ENCODE measurements around the gene GPR160.

The GPR160 gene

DNA sequence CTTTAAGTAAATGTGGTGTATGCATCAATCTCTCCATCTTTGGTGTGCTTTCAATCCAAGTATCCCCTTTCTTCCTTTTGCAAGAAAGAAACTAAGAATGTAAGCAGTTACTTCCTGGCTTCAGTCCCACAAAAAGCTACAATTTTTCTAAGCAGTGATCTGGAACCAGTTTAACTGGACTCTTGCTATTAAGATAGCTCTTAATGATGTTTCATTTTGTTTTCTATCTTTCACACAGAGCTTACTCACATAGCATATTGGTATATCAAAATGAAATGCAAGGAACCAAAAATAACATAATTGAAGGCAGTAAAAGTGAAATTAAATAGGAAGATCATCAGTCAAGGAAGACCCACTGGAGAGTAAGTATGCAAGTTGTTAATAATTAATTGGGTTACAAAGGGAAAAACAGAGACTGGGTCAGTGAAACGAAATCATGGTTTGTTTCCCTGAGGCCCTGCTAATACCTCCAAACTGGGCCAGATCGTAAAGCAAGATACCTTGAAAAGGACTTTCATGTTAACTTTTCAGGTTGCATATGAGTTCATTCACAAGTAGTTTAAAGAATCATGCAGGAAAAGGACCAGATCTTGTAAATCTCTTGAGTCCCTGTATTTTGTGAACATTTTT, 41.9 kb downstream of the GPR160 start:
- no peaks in the 10 kb centered on the region for H3K36me3 ChIP-seq (ENCODE audit: control insufficient read depth, insufficient read depth, low read length)
- no peak overlapping the region for H3K4me3 ChIP-seq (ENCODE audit: low read length)
- H3K4me1 ChIP-seq (ENCODE audit: control insufficient read depth, insufficient read depth, low read length) = no peaks in the 10 kb centered on the region
- no peaks in the 10 kb centered on the region for H3K27me3 ChIP-seq (ENCODE audit: control insufficient read depth, insufficient read depth, low read length)
- H3K9ac ChIP-seq (ENCODE audit: low read length) = no peak overlapping the region
- H3K9me3 ChIP-seq (ENCODE audit: control insufficient read depth, low read length) = no peaks in the 10 kb centered on the region

DNA sequence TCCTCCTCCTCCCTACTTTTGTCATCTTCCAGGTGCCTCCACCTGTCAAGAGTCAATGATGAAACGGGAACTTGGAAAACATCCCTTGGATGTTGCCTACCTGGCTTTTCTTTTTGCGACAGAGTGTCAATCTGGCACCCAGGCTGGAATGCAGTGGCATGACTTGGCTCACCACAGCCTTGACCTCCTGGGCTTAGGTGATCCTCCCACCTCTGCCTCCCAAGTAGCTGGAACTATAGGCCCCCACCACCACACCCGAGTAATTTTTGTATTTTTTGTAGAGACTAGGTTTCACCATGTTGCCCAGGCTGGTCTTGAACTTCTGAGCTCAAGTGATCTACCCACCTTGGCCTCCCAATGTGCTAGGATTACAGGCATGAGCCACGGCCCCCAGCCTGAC, 42.8 kb downstream of the GPR160 start:
- no peak overlapping the region for H3K9ac ChIP-seq (ENCODE audit: low read length)
- H3K27me3 ChIP-seq (ENCODE audit: control insufficient read depth, insufficient read depth, low read length) = no peaks in the 10 kb centered on the region
- no peaks in the 10 kb centered on the region for H3K9me3 ChIP-seq (ENCODE audit: control insufficient read depth, low read length)
- H3K4me1 ChIP-seq (ENCODE audit: control insufficient read depth, insufficient read depth, low read length) = no peaks in the 10 kb centered on the region
- H3K36me3 ChIP-seq (ENCODE audit: control insufficient read depth, insufficient read depth, low read length) = no peaks in the 10 kb centered on the region
- no peak overlapping the region for H3K4me3 ChIP-seq (ENCODE audit: low read length)

DNA sequence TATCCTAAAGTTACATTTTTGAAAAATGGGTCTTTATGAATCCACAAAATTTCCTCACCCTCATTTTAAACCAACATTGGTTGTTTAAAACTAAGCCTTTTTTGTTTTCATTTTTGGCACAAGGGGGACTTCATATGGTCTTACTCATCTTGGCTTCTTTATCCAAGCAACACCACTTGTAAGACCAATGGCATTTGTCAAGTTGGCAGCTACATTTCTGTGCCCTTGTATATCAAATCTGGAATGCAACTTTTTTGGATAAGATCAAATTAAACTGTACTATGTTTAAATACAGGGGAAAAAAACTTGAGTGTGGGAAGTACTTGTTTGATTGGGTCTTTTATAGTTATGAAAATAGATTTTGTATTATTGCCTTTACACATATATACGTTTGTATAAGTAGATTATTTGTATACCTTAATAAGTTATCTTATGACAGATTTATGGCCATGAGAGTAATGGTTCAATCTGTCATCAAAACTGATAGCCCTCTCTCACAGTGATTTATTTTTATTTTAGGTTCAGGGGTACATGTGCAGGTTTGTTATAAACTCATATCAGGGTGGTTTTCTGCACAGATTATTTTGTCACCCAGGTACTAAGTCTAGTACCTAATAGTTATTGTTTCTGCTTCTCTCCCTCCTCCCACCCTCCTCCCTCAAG, 43.4 kb downstream of the GPR160 start:
- Histone ChIP-seq H3K4me3 (ENCODE audit: low read length) (no peak overlapping the region), H3K27me3 (ENCODE audit: control insufficient read depth, insufficient read depth, low read length) (no peaks in the 10 kb centered on the region), H3K4me1 (ENCODE audit: control insufficient read depth, insufficient read depth, low read length) (no peaks in the 10 kb centered on the region), H3K9me3 (ENCODE audit: control insufficient read depth, low read length) (no peaks in the 10 kb centered on the region), H3K36me3 (ENCODE audit: control insufficient read depth, insufficient read depth, low read length) (no peaks in the 10 kb centered on the region), H3K9ac (ENCODE audit: low read length) (no peak overlapping the region)

DNA sequence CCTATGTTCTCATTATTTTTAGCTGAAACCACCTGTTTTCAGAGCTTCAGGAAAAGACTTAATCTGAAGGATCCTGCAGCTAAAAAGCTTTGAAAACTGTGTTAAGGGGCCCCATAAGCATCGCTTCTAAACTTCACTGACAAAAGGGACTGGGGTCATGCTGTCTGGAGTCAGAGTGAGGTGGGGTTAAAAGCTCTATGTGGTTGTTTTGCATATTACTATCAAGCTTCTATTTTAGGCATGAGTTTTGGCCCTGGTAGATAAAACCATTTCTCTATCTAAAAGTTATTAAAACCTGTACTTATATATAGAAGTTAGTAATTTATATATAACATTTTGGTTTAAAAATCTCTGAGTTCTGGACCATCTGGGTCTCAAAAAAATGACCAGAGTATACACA, 45.5 kb downstream of the GPR160 start:
- no peak overlapping the region for H3K9ac ChIP-seq (ENCODE audit: low read length)
- H3K36me3 ChIP-seq (ENCODE audit: control insufficient read depth, insufficient read depth, low read length) = no peaks in the 10 kb centered on the region
- H3K4me1 ChIP-seq (ENCODE audit: control insufficient read depth, insufficient read depth, low read length) = no peaks in the 10 kb centered on the region
- no peaks in the 10 kb centered on the region for H3K27me3 ChIP-seq (ENCODE audit: control insufficient read depth, insufficient read depth, low read length)
- no peaks in the 10 kb centered on the region for H3K9me3 ChIP-seq (ENCODE audit: control insufficient read depth, low read length)
- no peak overlapping the region for H3K4me3 ChIP-seq (ENCODE audit: low read length)

DNA sequence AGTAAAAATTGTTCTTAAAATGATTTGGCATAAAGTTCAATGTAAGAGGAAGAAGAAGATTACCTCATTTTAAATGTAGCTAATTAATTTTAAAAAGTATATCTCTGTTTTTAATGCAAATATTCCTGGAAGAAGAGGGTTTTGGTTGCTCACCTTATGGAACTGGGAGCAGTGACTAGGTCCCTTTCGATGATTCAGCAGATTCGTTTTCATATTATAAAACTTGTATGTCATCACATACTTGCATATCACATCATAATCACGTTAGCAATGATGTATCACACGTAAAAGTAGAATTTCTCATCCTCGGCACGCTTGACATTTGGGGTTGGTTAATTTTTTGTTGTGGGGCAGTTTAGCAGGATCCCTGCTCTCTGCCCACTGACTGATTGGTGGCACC, 47.6 kb downstream of the GPR160 start:
- Histone ChIP-seq H3K4me1 (ENCODE audit: control insufficient read depth, insufficient read depth, low read length) (no peaks in the 10 kb centered on the region), H3K36me3 (ENCODE audit: control insufficient read depth, insufficient read depth, low read length) (no peaks in the 10 kb centered on the region), H3K9ac (ENCODE audit: low read length) (no peak overlapping the region)

DNA sequence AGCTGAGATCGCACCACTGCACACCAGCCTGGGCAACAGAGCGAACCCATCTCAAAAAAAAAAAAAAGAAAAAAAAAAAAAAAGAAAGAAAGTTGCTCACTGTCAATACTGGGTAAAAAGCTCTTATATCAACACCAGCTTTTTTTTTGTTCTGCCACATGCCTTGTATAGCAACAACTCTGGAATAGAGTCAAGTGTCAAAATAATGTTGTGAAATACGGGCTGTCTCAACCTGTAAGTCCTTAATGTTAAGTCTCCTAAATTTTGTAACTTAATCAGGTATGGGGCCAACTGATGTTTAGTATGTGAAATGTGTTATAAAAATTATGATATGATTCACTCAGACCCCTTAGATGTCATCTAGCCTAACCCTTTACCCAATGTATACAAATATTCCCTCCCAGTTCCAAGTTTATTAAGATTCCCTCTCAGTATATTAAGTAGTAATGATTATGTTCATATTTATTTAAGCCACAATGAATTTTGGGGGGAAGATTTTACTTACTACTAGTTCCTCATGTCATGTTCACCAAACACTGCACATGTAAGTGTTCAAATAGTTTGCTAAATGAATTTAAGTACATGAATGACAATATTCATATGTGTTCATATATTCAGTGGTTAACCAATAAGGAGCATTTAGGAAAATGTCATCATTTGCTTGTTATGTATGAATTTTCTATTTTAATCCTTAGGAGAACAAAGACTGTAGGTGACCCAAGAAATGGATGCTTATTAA, 52.2 kb downstream of the GPR160 start:
- H3K9me3 ChIP-seq (ENCODE audit: control insufficient read depth, low read length) = no peaks in the 10 kb centered on the region
- no peaks in the 10 kb centered on the region for H3K27me3 ChIP-seq (ENCODE audit: control insufficient read depth, insufficient read depth, low read length)
- H3K36me3 ChIP-seq (ENCODE audit: control insufficient read depth, insufficient read depth, low read length) = no peaks in the 10 kb centered on the region
- H3K9ac ChIP-seq (ENCODE audit: low read length) = no peak overlapping the region
- H3K4me1 ChIP-seq (ENCODE audit: control insufficient read depth, insufficient read depth, low read length) = no peaks in the 10 kb centered on the region
- no peak overlapping the region for H3K4me3 ChIP-seq (ENCODE audit: low read length)

More for the DNA sequence above, 47.6 kb downstream of the GPR160 start:
- Histone ChIP-seq H3K27me3 (ENCODE audit: control insufficient read depth, insufficient read depth, low read length) (no peaks in the 10 kb centered on the region), H3K4me3 (ENCODE audit: low read length) (no peak overlapping the region), H3K9me3 (ENCODE audit: control insufficient read depth, low read length) (no peaks in the 10 kb centered on the region)

DNA sequence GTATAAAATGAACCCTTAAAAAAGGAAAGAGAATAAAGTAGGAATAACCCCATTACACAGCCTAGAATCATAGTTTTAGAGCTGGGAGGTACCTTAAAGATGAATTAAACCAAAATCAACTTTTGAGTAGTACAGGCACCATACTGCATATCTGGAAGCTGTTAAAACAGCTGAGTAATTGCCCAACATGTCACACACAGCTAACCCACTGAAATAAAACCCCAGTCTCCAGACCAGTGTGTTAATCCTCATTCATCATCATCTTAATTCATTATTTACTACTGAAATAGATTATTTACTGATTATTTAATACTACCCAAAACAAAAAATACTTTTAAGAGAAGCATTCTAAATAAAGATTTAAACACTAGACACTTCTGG, 52.8 kb downstream of the GPR160 start:
- Histone ChIP-seq H3K27me3 (ENCODE audit: control insufficient read depth, insufficient read depth, low read length) (no peaks in the 10 kb centered on the region), H3K36me3 (ENCODE audit: control insufficient read depth, insufficient read depth, low read length) (no peaks in the 10 kb centered on the region), H3K9me3 (ENCODE audit: control insufficient read depth, low read length) (no peaks in the 10 kb centered on the region), H3K4me1 (ENCODE audit: control insufficient read depth, insufficient read depth, low read length) (no peaks in the 10 kb centered on the region), H3K9ac (ENCODE audit: low read length) (no peak overlapping the region), H3K4me3 (ENCODE audit: low read length) (no peak overlapping the region)

DNA sequence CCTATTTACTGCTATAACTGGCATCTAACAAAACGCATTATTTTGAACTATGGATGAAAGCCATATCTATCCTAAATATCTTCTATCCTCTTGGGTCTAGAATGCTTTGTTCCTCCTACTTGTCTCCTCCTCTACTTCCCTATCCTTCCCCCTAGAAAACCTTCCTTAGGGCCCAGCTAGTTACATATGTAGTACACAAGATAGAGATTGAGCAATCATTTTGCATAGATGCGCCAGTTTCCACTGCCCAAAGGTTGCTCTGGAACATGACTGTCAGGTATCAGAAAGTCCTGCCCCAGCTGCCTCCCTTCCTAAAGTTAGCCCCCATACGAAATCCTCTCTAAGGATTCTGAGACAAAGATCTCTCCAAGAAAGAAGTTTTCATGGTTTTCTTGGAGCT, 55.1 kb downstream of the GPR160 start:
- Histone ChIP-seq H3K36me3 (ENCODE audit: control insufficient read depth, insufficient read depth, low read length) (no peaks in the 10 kb centered on the region), H3K4me1 (ENCODE audit: control insufficient read depth, insufficient read depth, low read length) (no peaks in the 10 kb centered on the region), H3K9ac (ENCODE audit: low read length) (no peak overlapping the region), H3K9me3 (ENCODE audit: control insufficient read depth, low read length) (no peaks in the 10 kb centered on the region), H3K4me3 (ENCODE audit: low read length) (no peak overlapping the region), H3K27me3 (ENCODE audit: control insufficient read depth, insufficient read depth, low read length) (no peaks in the 10 kb centered on the region)

DNA sequence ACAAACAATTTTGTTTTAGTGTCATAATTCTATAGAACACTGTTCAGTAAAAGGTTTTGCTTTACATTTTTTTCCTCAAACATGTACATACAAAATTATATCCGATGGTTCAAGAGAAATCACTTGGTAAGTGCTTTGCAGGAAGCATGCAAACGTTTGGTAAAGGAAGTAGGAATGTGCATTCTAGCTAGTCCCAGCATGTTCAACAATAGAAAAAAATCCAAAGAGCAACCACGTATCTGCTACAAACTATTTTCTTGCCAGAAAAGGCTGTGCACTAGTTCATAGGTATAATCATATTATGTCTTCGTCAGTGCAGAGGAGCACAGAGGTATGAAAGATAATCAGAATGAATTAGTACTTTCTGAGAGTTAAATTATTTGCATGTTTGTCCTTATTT, 58.0 kb downstream of the GPR160 start:
- no peaks in the 10 kb centered on the region for H3K36me3 ChIP-seq (ENCODE audit: control insufficient read depth, insufficient read depth, low read length)

DNA sequence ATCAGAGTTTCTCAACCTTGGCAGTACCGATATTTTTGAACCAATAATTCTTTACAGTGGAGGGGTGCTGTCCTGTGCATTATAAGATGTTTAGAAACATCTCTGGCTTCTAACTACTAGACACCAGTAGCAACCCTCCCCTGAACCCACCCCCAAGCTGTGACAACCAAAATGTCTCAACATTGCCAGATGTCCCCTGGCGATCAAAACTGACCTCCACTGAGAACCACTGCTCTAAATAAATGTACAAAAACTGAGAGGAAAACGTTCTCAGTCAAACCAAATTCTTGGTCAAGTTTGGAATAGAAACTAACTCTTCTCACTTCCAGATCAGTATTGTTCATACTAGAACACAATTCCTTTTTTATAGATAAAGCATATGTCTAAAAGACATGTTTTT, 58.5 kb downstream of the GPR160 start:
- H3K9ac ChIP-seq (ENCODE audit: low read length) = no peak overlapping the region
- no peaks in the 10 kb centered on the region for H3K27me3 ChIP-seq (ENCODE audit: control insufficient read depth, insufficient read depth, low read length)
- H3K4me3 ChIP-seq (ENCODE audit: low read length) = no peak overlapping the region
- H3K36me3 ChIP-seq (ENCODE audit: control insufficient read depth, insufficient read depth, low read length) = no peaks in the 10 kb centered on the region
- no peaks in the 10 kb centered on the region for H3K4me1 ChIP-seq (ENCODE audit: control insufficient read depth, insufficient read depth, low read length)
- H3K9me3 ChIP-seq (ENCODE audit: control insufficient read depth, low read length) = no peaks in the 10 kb centered on the region

More for the DNA sequence above, 58.0 kb downstream of the GPR160 start:
- no peaks in the 10 kb centered on the region for H3K9me3 ChIP-seq (ENCODE audit: control insufficient read depth, low read length)
- H3K4me1 ChIP-seq (ENCODE audit: control insufficient read depth, insufficient read depth, low read length) = no peaks in the 10 kb centered on the region
- no peak overlapping the region for H3K9ac ChIP-seq (ENCODE audit: low read length)
- no peak overlapping the region for H3K4me3 ChIP-seq (ENCODE audit: low read length)
- no peaks in the 10 kb centered on the region for H3K27me3 ChIP-seq (ENCODE audit: control insufficient read depth, insufficient read depth, low read length)

DNA sequence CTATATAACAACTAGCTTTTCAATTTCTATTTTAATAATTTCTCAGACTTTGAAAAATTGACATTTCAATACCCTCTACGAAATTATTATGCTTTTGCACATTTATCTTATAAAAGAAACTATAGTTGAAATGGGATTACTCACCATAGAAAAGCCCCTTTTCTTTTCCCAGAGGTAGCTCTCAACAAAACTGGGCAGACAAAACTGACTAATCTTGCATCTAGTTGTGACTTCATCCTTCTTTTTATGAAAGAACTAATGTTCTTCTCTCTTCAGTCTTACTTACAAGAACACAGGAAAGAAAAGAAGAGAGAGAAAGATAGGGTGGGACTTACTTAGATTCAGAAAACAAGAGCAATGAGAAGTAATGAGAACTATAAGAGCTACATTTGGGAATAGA, 61.0 kb downstream of the GPR160 start:
- Histone ChIP-seq H3K9ac (ENCODE audit: low read length) (no peak overlapping the region), H3K27me3 (ENCODE audit: control insufficient read depth, insufficient read depth, low read length) (no peaks in the 10 kb centered on the region)

DNA sequence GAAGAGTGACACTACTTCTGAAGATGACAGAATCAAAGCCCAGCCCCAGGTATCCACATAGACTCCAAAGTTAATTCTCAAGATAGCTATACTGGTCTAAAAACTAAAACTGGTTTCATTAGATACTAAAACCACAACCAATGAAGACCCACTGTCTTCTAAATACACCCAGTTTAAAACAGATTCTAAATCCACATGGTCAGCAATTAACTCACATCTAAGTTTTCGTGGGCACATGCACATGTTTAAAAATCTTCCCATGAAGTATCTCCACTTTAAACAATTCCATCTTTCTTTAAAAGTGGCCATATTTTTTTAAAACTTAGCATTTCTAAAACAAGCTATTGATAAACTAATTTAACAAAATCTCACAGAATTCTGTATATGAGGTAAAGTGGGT, 63.1 kb downstream of the GPR160 start:
- H3K27me3 ChIP-seq (ENCODE audit: control insufficient read depth, insufficient read depth, low read length) = no peaks in the 10 kb centered on the region
- no peaks in the 10 kb centered on the region for H3K4me1 ChIP-seq (ENCODE audit: control insufficient read depth, insufficient read depth, low read length)
- H3K36me3 ChIP-seq (ENCODE audit: control insufficient read depth, insufficient read depth, low read length) = no peaks in the 10 kb centered on the region
- H3K9ac ChIP-seq (ENCODE audit: low read length) = no peak overlapping the region
- no peak overlapping the region for H3K4me3 ChIP-seq (ENCODE audit: low read length)
- H3K9me3 ChIP-seq (ENCODE audit: control insufficient read depth, low read length) = no peaks in the 10 kb centered on the region

More for the DNA sequence above, 61.0 kb downstream of the GPR160 start:
- Histone ChIP-seq H3K36me3 (ENCODE audit: control insufficient read depth, insufficient read depth, low read length) (no peaks in the 10 kb centered on the region), H3K4me1 (ENCODE audit: control insufficient read depth, insufficient read depth, low read length) (no peaks in the 10 kb centered on the region), H3K9me3 (ENCODE audit: control insufficient read depth, low read length) (no peaks in the 10 kb centered on the region), H3K4me3 (ENCODE audit: low read length) (no peak overlapping the region)
